Measurements from ENCODE around the gene ST3GAL2.
"Not testable (repeated sequence)": the region's sequence is repeated elsewhere in the genome, so short reads cannot be mapped to it uniquely, and the experiment has no call there.

The ST3GAL2 gene

GRCh38 chr16:70393662-70394061 is 45.2 kb downstream of the ST3GAL2 start:
- no peak overlapping the region for H3K4me3 ChIP-seq (ENCODE audit: control insufficient read depth, low read depth, low read length)
- no peak for DNase-seq (ENCODE audit: low read depth)
- TF ChIP-seq CTCF (conservative IDR thresholded peaks at IDR 0.05; ENCODE audit: control insufficient read depth, insufficient read depth, low read depth, low read length), result no peak

GRCh38 chr16:70392606-70393005 is 46.3 kb downstream of the ST3GAL2 start:
- DNase-seq (ENCODE audit: low read depth), result no peak
- H3K4me3 ChIP-seq (ENCODE audit: control insufficient read depth, low read depth, low read length), result no peak overlapping the region
- TF ChIP-seq CTCF (conservative IDR thresholded peaks at IDR 0.05; ENCODE audit: control insufficient read depth, insufficient read depth, low read depth, low read length), result no peak

GRCh38 chr16:70391881-70392481 is 46.9 kb downstream of the ST3GAL2 start:
- peak; percentile 88 for DNase-seq (ENCODE audit: low read depth)
- no peak overlapping the region for H3K4me3 ChIP-seq (ENCODE audit: control insufficient read depth, low read depth, low read length)
- TF ChIP-seq CTCF (conservative IDR thresholded peaks at IDR 0.05; ENCODE audit: control insufficient read depth, insufficient read depth, low read depth, low read length), result no peak

GRCh38 chr16:70391446-70391845 is 47.5 kb downstream of the ST3GAL2 start:
- no peak for DNase-seq (ENCODE audit: low read depth)
- no peak for TF ChIP-seq CTCF (conservative IDR thresholded peaks at IDR 0.05; ENCODE audit: control insufficient read depth, insufficient read depth, low read depth, low read length)
- H3K4me3 ChIP-seq (ENCODE audit: control insufficient read depth, low read depth, low read length), result no peak overlapping the region

GRCh38 chr16:70390774-70391173 is 48.1 kb downstream of the ST3GAL2 start:
- no peak for DNase-seq (ENCODE audit: low read depth)
- TF ChIP-seq CTCF (conservative IDR thresholded peaks at IDR 0.05; ENCODE audit: control insufficient read depth, insufficient read depth, low read depth, low read length), result no peak
- no peak overlapping the region for H3K4me3 ChIP-seq (ENCODE audit: control insufficient read depth, low read depth, low read length)

- no peak overlapping the region for H3K4me3 ChIP-seq (ENCODE audit: control insufficient read depth, low read depth, low read length)
- TF ChIP-seq CTCF (conservative IDR thresholded peaks at IDR 0.05; ENCODE audit: control insufficient read depth, insufficient read depth, low read depth, low read length), result no peak
- DNase-seq (ENCODE audit: low read depth), result no peak
Measured at GRCh38 chr16:70388006-70388680, 50.8 kb downstream of the ST3GAL2 start.

GRCh38 chr16:70386289-70386986 is 52.5 kb downstream of the ST3GAL2 start:
- not testable (repeated sequence) for DNase-seq (ENCODE audit: low read depth); H3K4me3 ChIP-seq (ENCODE audit: control insufficient read depth, low read depth, low read length)

Measured in fibroblast of mammary gland (primary cell).